HL-60 (cell line): ENCODE results near the gene CCL25.

Experiments
- CTCF ChIP-seq: IDR thresholded peaks from one replicate; pipeline ENCODE4 v1.5.1; 2011; ENCODE audit warnings: low read length, control low read depth, inconsistent platforms; ENCODE audit not compliant: insufficient read depth
- GABPA ChIP-seq: IDR thresholded peaks from 2 replicates; pipeline ENCODE4 v1.6.1; 2012; ENCODE audit warnings: low read depth
- POLR2AphosphoS5 ChIP-seq: IDR thresholded peaks from 2 replicates; pipeline ENCODE4 v1.6.1; 2012; ENCODE audit warnings: low read depth
- REST ChIP-seq: IDR thresholded peaks from 2 replicates; pipeline ENCODE4 v1.6.1; 2012; ENCODE audit warnings: low read depth; ENCODE audit not compliant: insufficient replicate concordance

GRCh38 chr19:8056533-8056932 is 4.0 kb downstream of the CCL25 start:
- TF ChIP-seq CTCF, result no peak
- TF ChIP-seq POLR2AphosphoS5, result no peak
- TF ChIP-seq GABPA, result no peak
- TF ChIP-seq REST, result no peak
